Epidermal melanocyte (primary cell): ENCODE results near the gene RPL41.

Experiments
- DNase-seq: peaks from one replicate; pipeline ENCODE4 v3.0.0; 2011; ENCODE audit warnings: low spot score; ENCODE audit not compliant: insufficient read length

The RPL41 gene

GRCh38 chr12:56127888-56128669, 11.6 kb downstream of the RPL41 start, which contains the start of gene ESYT1:
ESYT1 (plus strand) TSS chr12:56128267; CDS start chr12:56128320, 53 bp downstream.
- DNase-seq, result peak; percentile 96

DNA sequence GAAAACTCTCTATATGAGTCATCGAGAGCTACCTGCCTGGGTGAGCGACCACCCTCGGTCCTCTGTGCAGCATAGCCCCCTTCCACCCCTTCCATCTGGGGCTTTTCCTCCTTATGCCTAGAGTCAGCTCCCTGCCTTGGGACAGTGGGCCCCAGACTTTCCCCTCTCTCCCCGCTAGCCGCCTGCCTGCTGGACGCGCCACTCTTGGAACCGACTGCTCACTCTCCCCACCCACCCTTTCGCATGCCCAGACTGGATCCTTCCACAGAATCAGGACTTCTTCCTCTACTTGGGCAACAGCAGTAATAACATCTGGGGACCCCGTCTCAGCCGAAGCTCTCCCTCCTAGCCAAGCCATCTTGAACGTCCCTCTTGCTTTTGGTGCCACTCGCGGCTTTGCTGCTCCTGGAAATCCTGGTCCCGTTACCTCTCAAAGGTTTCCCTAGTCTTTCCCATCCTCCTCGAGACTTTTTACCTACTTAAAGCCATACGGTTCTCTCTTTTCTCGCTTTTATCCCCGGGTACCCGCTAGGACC, 12.3 kb downstream of the RPL41 start:
- DNase-seq, result no peak

GRCh38 chr12:56129206-56129941, 12.9 kb downstream of the RPL41 start:
- DNase-seq, result no peak

DNA sequence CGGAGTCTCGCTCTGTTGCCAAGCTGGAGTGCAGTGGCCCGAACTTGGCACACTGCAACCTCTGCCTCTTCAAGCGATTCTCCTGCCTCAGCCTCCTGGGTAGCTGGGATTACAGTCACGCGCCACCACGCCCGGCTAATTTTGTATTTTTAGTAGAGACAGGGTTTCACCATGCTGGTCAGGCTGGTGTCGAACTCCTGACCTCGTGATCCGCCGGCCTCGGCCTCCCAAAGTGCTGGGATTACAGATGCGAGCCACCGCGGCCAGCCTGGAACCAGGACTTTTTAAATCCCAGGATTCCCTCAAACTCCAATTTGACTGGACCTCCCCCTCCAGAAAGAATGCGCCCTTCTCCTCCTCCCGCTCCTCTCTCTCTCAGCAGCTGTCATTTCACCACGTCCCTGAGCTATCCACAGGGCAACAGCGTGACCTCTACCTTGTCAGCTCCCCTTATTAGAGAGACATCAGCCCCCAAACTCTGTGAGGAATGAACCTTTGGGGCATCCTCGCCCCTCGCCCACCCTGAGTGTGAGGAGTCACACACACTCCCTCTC, 13.6 kb downstream of the RPL41 start:
- DNase-seq, result no peak

- DNase-seq, result no peak
Measured at GRCh38 chr12:56130876-56131275, 14.4 kb downstream of the RPL41 start.

- no peak for DNase-seq
Measured at GRCh38 chr12:56134897-56135296, 18.5 kb downstream of the RPL41 start.

- DNase-seq, result no peak
Measured at GRCh38 chr12:56137853-56138571, 21.6 kb downstream of the RPL41 start.

DNA sequence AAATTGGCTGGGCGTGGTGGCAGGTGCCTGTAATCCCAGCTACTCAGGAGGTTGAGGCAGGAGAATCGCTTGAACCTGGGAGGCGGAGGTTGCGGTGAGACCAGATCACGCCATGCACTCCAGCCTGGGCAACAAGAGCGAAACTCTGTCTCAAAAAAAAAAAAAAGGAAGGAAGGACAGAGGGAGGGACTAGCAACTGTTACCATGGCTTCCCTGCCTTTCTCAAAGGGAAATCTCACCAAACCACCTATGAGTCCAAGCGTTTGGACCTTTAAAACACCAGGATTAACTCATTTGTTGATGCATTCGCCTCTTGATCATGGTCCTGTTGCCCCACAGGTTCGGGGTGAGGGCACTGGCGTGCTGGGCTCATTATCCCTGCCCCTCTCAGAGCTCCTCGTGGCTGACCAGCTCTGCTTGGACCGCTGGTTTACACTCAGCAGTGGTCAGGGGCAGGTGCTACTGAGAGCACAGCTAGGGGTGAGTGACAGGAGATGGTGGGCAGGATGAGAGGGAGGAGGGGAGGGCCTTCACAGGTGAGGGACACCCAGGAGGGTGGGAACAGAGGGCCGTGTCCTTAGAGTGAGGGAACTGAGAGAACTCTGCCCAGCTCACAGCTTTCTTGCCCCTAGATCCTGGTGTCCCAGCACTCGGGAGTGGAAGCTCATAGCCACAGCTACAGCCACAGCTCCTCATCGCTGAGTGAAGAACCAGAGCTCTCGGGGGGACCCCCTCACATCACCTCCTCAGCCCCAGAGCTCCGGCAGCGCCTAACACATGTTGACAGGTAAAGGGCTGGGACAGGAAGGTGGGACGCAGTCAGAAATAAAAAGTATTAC, 25.7 kb downstream of the RPL41 start:
- no peak for DNase-seq

DNA sequence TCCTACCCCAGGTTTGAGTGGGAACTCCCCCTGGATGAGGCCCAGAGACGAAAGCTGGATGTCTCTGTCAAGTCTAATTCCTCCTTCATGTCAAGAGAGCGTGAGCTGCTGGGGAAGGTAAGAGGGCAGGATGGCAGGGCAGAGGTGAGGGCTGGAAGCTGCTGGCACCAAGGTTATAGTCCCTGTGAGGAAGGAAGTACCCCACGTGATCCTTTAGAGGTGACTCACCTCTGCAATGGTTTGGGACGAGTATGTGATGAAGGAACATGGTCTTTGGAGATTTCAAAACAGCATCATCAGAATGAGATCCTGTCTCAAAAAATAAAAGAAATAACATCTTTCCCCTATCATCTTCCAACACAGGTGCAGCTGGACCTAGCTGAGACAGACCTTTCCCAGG, 26.8 kb downstream of the RPL41 start:
- DNase-seq, result no peak

DNA sequence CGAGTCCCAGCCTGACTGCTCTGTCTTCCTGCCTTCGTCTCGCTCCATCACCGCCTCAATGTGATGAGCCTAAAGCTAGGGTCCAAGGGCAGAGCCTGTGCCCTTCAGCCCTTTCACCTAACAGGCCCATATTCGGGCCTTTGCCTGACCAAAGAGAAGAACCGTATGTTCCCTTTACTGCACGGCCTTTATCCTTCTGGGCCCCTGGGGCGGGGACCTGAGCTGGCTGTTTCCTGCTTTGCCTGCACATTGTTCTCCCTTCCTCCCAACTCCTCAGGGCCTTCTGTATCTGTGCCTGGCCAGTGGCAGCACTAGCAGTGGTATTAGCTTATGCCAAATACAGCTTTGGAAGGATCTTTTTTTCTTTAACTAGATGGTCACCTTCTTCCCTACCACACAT, 27.4 kb downstream of the RPL41 start:
- no peak for DNase-seq

DNA sequence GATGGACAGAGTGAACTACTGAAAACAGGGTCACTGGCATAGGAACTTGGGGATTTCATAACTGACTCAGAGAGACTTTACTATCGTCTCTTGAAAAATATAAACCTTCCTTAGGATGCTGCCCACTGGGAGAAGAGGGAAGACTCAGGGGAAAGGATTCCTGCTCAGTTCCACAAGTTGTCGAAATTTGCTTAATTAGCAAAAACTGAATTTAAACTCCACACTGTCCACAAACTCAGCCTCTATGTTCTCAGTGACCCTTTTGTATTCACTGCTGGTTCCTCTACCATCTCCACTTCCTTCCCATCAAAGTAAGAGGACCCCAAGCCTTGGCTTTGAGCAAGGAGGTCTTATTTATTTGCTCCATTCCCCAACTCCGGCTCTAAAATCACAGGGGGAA, 28.8 kb downstream of the RPL41 start:
- no peak for DNase-seq

DNA sequence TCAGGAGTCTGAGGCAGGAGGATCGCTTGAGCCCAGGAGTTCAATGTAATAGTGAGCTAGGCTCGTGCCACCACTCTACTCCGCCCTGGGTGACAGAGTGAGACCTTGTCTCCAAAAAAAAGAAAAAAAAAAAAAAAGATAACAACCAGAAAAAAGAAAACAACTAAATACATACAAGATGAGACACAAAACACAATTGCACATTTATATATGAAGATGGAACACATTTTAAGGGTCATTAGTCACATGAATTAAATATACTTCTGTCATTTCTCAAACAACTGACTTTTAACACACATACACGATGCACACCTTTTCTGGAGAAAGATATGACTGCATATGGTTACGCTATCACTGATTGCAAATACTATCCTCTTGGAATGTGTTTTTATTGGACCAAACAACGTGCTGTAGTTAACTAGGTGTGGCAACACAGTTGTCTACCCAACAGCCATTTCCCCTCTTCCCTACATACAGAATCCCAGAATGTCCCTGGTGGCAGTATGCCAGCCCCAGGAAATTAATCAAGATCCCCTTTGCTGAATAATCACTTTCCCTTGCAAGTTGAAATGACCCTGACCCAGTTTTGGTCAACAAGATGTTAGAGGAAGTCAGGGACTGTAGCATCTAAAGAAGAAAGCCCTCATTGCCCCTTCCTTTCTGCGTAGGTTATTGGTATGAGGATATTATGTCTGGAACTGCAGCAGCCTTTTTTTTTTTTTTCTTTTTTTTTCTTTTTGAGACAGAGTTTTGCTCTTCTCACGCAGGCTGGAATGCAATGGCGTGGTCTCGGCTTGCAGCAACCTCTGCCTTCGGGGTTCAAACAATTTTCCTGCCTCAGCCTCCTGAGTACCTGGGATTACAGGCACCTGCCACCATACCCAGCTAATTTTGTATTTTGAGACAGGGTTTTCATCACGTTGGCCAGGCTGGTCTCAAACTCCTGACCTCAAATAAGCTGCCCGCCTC, 30.3 kb downstream of the RPL41 start:
- DNase-seq, result no peak

DNA sequence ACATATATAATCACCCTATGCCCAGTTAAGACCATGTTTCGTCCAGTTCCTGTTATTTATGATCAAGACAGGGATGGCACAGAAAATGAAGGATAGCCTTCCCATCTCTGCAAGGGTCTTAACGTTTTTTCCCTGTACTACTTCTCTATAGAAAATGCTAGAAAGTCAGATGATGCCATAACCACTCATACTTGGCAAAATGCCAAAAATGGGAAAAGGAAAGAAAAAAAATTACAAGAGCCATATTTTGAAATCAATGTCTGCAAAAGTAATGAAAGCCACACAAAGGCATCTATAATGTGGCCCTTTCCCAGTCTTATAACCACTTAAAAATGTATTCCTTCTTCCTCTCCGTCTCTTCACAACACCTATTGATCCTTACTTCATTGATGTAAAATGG, 34.1 kb downstream of the RPL41 start:
- DNase-seq, result no peak

- DNase-seq, result no peak
Measured at GRCh38 chr12:56151672-56152131, 35.3 kb downstream of the RPL41 start.

GRCh38 chr12:56152132-56152755, 35.8 kb downstream of the RPL41 start, which contains the start of gene MYL6B:
MYL6B (plus strand) TSS chr12:56152587; CDS start chr12:56153919, 1,332 bp downstream.
- DNase-seq, result peak; percentile 94

GRCh38 chr12:56152756-56153677, 36.6 kb downstream of the RPL41 start:
- no peak for DNase-seq

DNA sequence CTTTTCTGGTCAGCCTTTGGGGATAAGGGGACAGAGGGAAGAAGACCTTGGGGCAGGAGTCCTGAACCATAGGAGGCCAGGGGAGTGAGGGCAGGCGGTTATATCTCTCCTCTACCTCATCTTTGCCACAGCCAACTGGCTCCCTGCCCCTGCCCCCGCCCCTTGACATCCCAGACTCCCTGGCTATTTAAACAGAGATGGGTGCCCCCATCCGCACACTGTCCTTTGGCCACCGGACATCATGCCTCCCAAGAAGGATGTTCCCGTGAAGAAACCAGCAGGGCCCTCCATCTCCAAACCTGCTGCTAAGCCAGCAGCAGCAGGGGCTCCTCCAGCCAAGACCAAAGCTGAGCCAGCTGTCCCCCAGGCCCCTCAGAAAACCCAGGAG, 37.2 kb downstream of the RPL41 start:
- no peak for DNase-seq
